ENCODE measurements around the gene ZXDC. TPM values are rescaled to one million over a fixed set of nuclear protein-coding genes. Genes with fewer than 3 reads are reported as not detected.

Gene ZXDC
- polyA plus RNA-seq, 1 experiment = 15.8 TPM

GRCh38 chr3:126452213-126452612 is 23.5 kb downstream of the ZXDC start:
- H3K27me3 ChIP-seq (ENCODE audit: control insufficient read depth, insufficient read depth, low read length) = no peaks in the 10 kb centered on the region
- TF ChIP-seq, protein P1, sequence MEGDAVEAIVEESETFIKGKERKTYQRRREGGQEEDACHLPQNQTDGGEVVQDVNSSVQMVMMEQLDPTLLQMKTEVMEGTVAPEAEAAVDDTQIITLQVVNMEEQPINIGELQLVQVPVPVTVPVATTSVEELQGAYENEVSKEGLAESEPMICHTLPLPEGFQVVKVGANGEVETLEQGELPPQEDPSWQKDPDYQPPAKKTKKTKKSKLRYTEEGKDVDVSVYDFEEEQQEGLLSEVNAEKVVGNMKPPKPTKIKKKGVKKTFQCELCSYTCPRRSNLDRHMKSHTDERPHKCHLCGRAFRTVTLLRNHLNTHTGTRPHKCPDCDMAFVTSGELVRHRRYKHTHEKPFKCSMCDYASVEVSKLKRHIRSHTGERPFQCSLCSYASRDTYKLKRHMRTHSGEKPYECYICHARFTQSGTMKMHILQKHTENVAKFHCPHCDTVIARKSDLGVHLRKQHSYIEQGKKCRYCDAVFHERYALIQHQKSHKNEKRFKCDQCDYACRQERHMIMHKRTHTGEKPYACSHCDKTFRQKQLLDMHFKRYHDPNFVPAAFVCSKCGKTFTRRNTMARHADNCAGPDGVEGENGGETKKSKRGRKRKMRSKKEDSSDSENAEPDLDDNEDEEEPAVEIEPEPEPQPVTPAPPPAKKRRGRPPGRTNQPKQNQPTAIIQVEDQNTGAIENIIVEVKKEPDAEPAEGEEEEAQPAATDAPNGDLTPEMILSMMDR (IDR thresholded peaks at IDR 0.05; ENCODE audit: insufficient read depth, low read depth, low read length) = no peak
- POLR2A ChIA-PET = interaction anchor here (0.7 kb wide), 1 partner anchor 567 kb away, joined by 4 read pairs; no protein-coding TSS in a partner anchor
- CTCF ChIA-PET = interaction anchor here (0.7 to 1.1 kb wide), 2 partner anchors 56 to 129 kb away, joined by 3 read pairs; no protein-coding TSS in a partner anchor
- peaks cover 21% of the 10 kb centered on the region for H3K36me3 ChIP-seq (ENCODE audit: control insufficient read depth, insufficient read depth, low read length)
- no peak for DNase-seq (ENCODE audit: low read depth)
- no peak overlapping the region for H3K4me3 ChIP-seq (ENCODE audit: low read depth, low read length)

- TF ChIP-seq, protein P1 (IDR thresholded peaks at IDR 0.05; ENCODE audit: insufficient read depth, low read depth, low read length) = no peak
- Histone ChIP-seq H3K4me3 (ENCODE audit: low read depth, low read length) (no peak overlapping the region), H3K27me3 (ENCODE audit: control insufficient read depth, insufficient read depth, low read length) (no peaks in the 10 kb centered on the region), H3K36me3 (ENCODE audit: control insufficient read depth, insufficient read depth, low read length) (peaks cover 17% of the 10 kb centered on the region)
- DNase-seq (ENCODE audit: low read depth) = no peak
- POLR2A ChIA-PET = no interaction called here
- CTCF ChIA-PET = no interaction called here
These were observed 24.2 kb downstream of the ZXDC start for GRCh38 chr3:126451511-126451910.

GRCh38 chr3:126450744-126451143 is 24.9 kb downstream of the ZXDC start:
- TF ChIP-seq, protein P1 (IDR thresholded peaks at IDR 0.05; ENCODE audit: insufficient read depth, low read depth, low read length) = no peak
- no peak for DNase-seq (ENCODE audit: low read depth)
- CTCF ChIA-PET = no interaction called here
- Histone ChIP-seq H3K36me3 (ENCODE audit: control insufficient read depth, insufficient read depth, low read length) (peaks cover 17% of the 10 kb centered on the region), H3K27me3 (ENCODE audit: control insufficient read depth, insufficient read depth, low read length) (no peaks in the 10 kb centered on the region), H3K4me3 (ENCODE audit: low read depth, low read length) (no peak overlapping the region)
- POLR2A ChIA-PET = no interaction called here

DNA sequence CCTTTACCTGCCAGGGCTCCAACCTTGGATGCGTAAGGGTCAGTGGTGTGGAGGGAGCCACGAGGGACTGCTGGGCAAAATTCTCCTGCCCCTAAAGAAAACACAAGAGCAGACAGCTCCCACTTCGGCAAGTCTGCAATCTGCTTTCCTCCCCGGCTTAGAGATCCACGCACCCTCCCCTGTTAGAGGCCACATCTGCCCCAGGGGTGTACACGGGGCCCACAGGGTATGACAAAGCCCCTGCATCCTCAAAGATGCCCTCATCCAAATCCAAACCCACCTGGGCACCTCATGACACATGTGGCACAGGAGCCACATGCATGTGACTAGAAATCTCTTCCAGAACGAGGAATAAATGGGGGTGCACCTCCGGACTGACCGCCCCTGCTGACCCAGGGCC is 25.5 kb downstream of the ZXDC start:
- Histone ChIP-seq H3K36me3 (ENCODE audit: control insufficient read depth, insufficient read depth, low read length) (peaks cover 17% of the 10 kb centered on the region), H3K27me3 (ENCODE audit: control insufficient read depth, insufficient read depth, low read length) (no peaks in the 10 kb centered on the region), H3K4me3 (ENCODE audit: low read depth, low read length) (no peak overlapping the region)
- DNase-seq (ENCODE audit: low read depth) = no peak
- TF ChIP-seq, protein P1 (IDR thresholded peaks at IDR 0.05; ENCODE audit: insufficient read depth, low read depth, low read length) = no peak
- ChIA-PET CTCF (no interaction called here), POLR2A (no interaction called here)

DNA sequence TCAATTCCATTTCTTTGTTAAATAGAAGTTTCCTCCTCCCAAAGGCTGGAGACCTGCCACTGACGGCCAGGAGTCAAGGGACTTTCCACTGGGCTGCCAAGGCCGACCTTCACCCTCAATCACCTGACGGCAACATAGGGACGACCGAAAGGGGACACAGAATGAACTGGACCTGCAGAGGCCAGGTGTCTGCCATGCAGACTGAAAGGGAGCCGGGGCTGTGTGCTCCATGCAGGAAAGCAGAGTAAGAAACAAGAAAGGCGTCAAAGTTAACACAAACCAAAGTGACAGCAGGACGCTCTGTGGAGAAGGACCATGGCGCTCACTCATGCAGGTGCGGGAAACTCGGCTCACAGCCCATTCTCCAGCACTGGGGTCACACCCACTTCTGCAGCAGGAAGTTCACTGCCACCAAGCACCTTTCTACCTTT is 26.1 kb downstream of the ZXDC start:
- ChIA-PET POLR2A (no interaction called here), CTCF (no interaction called here)
- DNase-seq (ENCODE audit: low read depth) = no peak
- Histone ChIP-seq H3K36me3 (ENCODE audit: control insufficient read depth, insufficient read depth, low read length) (peaks cover 17% of the 10 kb centered on the region), H3K4me3 (ENCODE audit: low read depth, low read length) (no peak overlapping the region), H3K27me3 (ENCODE audit: control insufficient read depth, insufficient read depth, low read length) (no peaks in the 10 kb centered on the region)
- TF ChIP-seq, protein P1 (IDR thresholded peaks at IDR 0.05; ENCODE audit: insufficient read depth, low read depth, low read length) = no peak
